Renal cortex interstitium (tissue), 11 donors: ENCODE measurements around the gene SLC35E2B. TPM values are rescaled to one million over a fixed set of nuclear protein-coding genes. Genes with fewer than 3 reads are reported as not detected.
"Not testable (repeated sequence)": the region's sequence is repeated elsewhere in the genome, so short reads cannot be mapped to it uniquely, and the experiment has no call there.

Experiments
- DNase-seq, 11 donors: peaks; one replicate each; pipeline ENCODE4 v3.0.0-alpha.2; 2013; ENCODE audit warnings: low read depth in 9 of 11, low spot score in 4 of 11; ENCODE audit errors: extremely low read depth in 1 of 11
- polyA plus RNA-seq, 3 donors: library from polyadenylated mRNA; unstranded; fragments of 120-200 nt; gene quantifications; one replicate each; pipeline ENCODE4 v1.2.1, GENCODE V29; 2013; ENCODE audit not compliant: insufficient read length in 3 of 3

SLC35E2B gene
- polyA plus RNA-seq, 3 donors, result 66.8 to 81.4 (median 67.8) TPM

GRCh38 chr1:1683104-1683905 lies 9.3 kb downstream of the SLC35E2B start:
- no peak for DNase-seq

- DNase-seq, result no peak
Measured at GRCh38 chr1:1680912-1681273, 11.7 kb downstream of the SLC35E2B start.

GRCh38 chr1:1680031-1680911 lies 12.3 kb downstream of the SLC35E2B start:
- no peak for DNase-seq

GRCh38 chr1:1678581-1679380 lies 13.8 kb downstream of the SLC35E2B start:
- DNase-seq, result no peak

- DNase-seq, result no peak
Measured at GRCh38 chr1:1677718-1678580, 14.6 kb downstream of the SLC35E2B start.

GRCh38 chr1:1676087-1676486 lies 16.5 kb downstream of the SLC35E2B start:
- not testable (repeated sequence) for DNase-seq

GRCh38 chr1:1675218-1675617 lies 17.4 kb downstream of the SLC35E2B start:
- not testable (repeated sequence) for DNase-seq

GRCh38 chr1:1674806-1675205 lies 17.8 kb downstream of the SLC35E2B start:
- not testable (repeated sequence) for DNase-seq

- no peak for DNase-seq
Measured at GRCh38 chr1:1672181-1672965, 20.2 kb downstream of the SLC35E2B start.

- no peak for DNase-seq
Measured at GRCh38 chr1:1671365-1672119, 21.1 kb downstream of the SLC35E2B start.

GRCh38 chr1:1670866-1671265 lies 21.7 kb downstream of the SLC35E2B start:
- no peak for DNase-seq

- DNase-seq, result no peak
Measured at GRCh38 chr1:1669468-1670440, 22.8 kb downstream of the SLC35E2B start.

GRCh38 chr1:1666526-1666925 lies 26.1 kb downstream of the SLC35E2B start:
- DNase-seq, result no peak

- no peak for DNase-seq
Measured at GRCh38 chr1:1665815-1666251, 26.8 kb downstream of the SLC35E2B start.

- DNase-seq, result no peak
Measured at GRCh38 chr1:1664941-1665814, 27.4 kb downstream of the SLC35E2B start.
